Islet of Langerhans (tissue), 1 donor: ENCODE results near the gene MCM8.
"Not testable (repeated sequence)": the region's sequence is repeated elsewhere in the genome, so short reads cannot be mapped to it uniquely, and the experiment has no call there.

ENCODE experiments used
- FAIRE-seq: peaks from one replicate; lab custom pipeline; 2011; peaks lifted over from hg19 to GRCh38; lab: Jason Lieb, UNC

Gene MCM8

DNA sequence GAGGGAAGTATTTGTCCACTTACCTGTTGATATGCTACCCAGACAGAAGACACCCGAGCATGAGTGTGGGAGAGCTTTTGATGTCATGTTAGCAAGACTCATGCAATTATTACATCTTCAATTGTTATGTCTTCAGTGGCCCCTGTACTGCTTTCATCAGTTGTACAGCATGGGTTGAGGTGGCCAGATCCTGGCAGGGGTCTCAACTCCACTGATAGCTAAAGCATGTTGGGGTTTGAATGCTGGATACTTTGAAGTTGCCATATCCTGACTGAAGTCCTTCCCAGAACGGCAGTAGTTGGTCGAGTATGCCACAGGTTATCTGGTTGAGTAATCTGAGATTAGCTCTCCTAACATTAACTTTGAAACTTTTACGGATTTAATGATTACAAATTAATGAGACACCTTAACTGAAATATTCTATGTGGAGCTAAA, 56.7 kb downstream of the MCM8 start:
- no peak for FAIRE-seq

DNA sequence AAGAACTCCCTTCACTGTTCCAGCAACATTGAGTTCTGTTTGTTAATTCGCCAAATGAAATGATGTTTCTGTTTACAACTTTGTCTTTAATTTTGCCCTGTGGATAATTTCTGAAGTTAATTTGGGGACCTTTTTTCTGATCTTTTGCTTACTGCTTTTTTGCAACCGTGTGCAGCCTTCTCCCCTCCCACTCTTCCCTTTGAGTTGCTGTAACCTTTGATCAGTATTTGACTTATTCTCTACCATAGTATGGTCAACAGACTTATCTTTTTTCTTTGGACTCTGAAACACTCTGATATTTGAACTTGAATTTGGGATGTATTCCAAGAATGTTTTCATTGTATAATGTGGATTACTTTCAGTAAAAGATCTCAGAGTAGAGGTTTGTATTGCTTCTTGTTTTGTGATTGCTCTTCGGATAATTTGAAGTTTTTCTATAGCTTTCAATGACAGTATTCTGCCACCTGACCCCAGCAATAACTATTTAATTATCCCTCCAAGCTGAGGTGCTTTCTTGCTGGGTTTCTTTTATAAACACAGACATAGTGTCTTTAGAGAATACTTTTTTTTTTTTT, 57.2 kb downstream of the MCM8 start:
- FAIRE-seq = no peak

DNA sequence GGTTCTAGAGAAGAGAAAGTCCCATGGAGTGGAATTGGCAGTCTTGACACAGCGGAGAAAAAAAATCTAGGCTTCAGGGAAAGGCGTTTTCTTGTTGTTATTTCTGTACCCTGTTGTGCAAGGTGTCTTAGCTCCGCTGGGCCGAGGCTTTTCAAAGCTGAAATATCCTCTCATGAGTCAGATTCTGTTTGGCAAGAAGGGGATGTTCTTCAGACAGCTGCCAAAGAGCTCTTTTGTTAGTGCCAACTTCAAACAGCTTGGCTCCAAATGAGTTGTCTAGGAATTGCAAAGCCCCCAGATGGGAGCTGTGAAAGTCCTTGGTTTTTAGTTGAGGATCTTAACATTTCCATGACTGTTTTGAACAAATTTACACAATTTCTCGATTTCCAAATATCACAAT, 57.8 kb downstream of the MCM8 start:
- no peak for FAIRE-seq

DNA sequence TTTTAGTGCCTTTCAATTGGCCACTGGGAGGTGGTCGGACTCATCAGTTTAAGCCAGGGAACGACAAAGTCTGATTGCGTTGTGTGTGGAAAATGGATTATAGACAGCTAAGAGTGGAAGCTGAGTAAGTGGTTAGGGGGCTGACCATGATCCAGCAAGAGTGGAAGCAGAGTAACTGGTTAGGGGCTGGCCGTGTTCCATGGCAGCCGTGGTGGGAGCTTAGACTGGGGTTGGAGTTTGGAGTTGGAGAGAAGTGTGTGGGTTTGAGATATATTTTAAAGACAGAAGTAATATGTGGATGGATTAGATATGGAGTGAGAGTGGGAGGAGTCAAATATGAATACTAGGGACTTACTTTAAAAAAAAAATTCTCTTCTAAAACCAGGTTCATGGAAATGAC, 61.7 kb downstream of the MCM8 start:
- FAIRE-seq = no peak

DNA sequence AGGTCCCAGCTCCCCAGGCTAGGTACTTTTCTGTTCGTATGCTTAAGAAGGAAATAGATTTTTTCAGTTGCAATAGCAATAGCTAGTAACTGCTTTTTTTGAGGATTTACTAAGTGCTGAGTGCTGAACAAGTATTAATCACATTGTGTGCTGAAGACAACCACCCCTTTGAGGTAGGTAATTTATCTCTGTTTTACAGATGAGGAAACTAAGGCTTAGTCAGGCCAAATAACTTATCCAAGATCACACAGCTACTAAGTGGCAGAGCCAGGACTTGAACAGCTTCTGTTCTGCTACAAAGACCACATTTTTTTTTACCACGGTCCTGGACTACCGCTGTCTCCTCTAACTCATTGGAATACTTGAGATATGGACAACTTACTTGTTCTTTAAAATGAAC, 63.6 kb downstream of the MCM8 start:
- no peak for FAIRE-seq

DNA sequence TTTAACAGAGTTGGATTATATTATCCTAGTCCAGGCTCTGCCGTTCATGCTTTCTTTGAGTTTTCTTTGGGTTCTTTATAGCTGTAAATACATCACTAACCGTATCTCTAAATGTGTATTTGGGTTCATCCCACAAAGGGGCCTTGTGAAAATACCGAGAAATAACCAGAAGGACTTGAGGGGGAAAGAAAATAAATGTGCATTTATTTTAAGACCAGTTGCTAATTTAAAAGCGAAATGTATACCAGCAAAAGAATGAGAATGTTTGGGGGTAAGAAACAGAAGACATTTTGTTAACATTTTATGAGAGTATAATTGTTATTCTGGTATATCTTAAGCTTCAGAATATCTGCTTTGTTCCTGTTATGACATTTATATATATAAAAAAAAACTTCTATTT, 64.5 kb downstream of the MCM8 start:
- FAIRE-seq = no peak

DNA sequence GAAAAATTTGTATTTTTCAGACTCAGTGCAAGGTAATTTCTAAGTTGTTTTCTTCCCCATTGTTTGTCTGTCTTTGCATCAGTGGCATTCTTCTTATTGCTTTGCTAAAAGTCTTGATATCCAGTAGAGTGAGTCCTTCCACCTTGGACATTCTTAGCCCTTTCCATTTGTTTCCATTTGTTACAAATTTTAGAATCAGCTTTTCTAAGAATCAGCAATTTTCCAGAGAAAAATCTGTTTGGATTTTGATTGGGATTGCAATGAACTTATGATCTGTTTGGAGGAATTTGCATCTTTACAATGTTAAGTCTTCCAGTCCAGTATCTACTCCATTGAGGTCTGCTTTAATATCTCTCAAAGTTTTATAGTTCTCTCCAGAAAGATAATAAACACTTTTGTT, 67.0 kb downstream of the MCM8 start:
- FAIRE-seq = no peak

DNA sequence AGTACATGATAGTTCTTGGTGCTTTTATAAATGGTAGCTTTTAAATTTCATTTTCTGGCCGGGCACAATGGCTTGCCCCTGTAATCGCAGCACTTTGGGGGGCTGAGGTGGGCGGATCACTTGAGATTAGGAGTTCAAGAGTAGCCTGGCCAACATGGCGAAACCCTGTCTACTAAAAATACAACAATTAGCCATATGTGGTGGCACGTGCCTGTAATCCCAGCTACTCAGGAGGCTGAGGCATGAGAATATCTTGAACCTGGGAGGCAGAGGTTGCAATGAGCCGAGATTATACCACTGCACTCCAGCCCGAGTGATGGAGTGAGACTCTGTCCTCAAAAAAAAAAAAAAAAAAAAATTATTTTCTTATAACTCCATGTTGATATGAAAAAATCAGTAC, 67.4 kb downstream of the MCM8 start:
- FAIRE-seq = no peak

DNA sequence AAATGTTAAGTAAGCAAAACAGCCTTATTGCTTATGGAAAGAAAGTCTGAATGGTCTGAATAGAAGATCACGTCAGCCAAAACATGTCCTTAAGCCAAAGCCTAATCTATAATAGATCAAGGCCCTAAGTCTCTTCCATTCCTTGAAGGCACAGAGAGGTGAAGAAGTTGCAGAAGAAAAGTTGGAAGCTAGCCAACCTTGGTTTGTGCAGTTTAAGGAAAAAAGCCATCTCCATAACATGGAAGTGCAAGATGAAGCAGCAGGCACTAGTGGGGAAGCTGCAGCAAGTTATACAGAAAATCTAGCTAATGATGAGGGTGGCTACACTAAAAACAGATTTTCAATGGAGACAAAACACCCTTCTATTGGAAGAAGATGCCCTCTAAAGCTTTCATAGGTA, 74.3 kb downstream of the MCM8 start:
- no peak for FAIRE-seq

DNA sequence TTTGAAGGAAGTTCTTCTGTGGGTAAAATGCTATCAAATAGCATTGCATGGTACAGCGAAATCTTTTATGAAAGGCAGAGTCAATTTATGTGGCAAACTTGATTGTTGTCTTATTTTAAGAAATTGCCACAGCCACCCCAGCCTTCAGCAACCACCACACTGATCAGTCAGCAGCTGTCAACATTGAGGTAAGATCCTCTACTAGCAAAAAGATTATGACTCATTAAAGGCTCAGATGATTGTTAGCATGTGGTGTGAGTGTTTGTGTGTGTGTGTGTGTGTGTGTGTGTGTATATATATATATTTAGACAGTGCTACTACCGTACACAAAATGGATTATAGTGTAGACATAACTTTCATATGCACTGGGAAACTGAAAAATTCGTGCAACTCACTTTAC, 75.6 kb downstream of the MCM8 start:
- no peak for FAIRE-seq

DNA sequence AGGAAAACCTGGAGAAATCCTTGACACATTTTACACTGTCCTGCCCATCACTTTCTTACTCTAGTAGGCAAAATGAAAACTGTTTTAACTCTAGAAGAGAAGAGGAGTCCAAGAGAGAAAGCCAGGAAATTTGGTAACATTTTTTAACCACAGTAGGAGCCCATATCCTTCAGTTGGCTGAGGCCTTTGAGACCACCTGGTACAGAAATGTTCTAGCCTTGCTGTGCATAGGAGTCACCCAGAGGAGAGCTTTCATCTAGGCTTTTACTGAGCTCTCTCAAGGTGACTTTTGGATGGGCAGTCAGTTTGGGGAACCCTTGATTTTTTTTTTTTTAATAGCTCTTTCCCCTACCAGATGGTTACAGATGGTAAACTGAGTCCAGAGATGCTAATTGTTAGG, 78.4 kb downstream of the MCM8 start:
- FAIRE-seq = no peak

DNA sequence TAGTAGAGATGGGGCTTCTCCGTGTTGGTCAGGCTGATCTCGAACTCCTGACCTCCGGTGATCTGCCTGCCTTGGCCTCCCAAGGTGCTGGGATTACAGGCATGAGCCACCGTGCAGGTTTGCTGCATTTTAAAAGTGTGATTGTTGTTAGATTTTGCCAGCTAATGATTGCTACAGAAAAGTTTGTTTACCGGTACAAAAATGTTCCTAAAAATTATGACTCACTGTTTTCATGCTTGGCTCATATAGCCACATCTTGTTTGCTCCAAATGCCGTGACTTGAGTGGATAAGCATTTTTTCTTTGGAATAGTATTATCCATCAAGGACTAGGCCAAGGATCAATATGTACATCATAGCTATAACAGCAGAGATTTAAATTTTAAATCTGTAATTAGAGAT, 79.1 kb downstream of the MCM8 start:
- no peak for FAIRE-seq

DNA sequence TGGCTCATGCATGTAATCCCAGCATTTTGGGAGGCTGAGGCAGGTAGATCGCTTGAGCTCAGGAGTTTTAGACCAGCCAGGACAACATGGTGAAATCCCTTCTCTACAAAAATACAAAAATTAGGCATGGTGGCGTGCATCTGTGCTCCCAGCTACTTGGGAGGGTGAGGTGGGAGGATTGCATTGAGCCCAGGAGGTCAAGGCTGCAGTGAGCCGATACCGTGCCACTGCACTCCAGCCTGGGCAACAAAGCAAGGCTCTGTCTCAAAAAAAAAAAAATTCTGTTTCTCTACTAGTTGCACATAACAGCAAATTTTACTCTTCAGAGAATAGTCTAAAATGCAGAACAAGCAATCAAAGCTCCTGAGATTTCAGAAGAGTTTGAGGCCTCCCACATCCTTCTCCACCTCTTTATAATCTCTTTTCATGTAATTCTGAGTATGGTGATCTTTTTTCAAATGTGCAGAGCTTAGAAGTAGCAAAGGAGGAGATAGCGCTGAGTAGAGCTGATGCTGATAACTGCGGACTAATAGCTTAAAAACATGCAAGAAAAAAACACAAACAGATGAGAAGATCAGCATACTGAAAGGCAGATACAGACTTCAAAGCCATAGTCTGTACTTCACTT, 80.1 kb downstream of the MCM8 start:
- no peak for FAIRE-seq

DNA sequence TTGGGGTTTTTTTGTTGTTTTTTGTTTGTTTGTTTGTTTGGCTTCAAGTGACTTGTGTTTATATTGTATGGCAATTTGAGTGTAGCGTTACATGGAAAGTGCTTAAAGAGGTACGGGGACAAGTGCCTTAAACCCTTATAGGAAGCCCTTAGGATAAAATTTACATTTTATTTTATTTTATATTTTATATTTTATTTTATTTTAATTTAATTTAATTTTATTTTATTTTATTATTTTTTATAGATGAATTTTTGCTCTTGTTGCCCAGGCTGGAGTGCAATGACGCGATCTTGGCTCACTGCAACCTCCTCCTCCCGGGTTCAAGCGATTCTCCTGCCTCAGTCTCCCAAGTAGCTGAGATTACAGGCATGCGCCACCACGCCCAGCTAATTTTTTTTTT, 82.5 kb downstream of the MCM8 start:
- not testable (repeated sequence) for FAIRE-seq

DNA sequence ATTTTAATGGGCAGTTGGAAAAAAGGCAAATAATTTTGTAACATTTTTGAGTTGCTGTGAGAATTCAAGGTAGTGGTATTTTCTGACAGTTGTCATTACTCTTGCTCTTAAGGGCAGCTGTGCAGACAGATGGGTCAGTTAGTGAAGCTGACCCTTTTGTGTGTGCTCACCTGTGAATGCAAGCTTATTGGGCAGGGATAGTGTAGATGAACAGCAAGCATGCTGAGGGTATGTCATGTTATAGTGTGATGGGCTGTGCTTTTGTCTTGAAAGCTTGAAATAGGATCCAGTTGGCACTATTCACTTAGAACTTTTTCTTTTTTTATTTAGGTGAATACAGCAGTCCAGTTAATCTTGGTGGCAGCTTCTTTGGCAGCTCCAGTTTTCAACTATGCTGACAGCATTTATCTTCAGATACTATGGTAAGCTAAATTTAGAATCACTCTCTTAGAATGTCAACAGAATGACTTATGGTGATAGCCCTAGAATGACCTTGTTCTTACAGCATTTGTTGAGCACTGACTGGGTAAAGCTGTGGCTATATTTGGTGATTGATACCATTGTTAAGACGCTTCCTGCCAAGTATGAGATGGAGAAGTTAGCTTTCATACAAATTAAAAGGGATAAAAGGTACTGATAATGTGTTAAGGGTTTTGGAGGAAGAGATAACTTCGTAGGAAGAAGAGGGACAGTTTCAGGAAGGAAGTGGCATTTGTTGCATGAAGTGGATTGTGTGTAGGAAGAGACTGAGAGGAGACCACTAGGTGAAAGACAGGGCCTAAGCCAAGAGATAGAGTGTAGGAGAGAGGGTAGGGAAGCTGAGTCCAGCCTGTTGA, 83.9 kb downstream of the MCM8 start:
- peak; percentile 91 for FAIRE-seq

DNA sequence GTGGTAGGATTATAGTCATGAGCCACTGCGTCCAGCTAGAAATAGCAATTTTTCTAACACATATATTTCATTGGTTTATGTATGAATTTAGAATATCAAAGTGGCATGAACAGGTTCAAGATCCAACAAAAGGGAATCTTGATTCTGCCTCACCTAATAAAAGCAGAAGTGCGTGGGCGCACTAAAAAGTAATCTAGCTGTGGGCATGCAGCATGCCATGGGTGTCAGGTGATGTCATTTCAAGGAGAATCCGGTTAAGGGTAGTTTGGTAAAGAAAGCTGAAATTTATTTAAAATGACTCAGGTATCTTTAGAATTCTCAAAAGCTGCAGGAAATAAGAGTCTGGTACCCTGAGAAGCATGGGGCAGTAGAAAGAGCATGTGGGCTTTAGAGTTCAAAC, 85.8 kb downstream of the MCM8 start:
- no peak for FAIRE-seq

DNA sequence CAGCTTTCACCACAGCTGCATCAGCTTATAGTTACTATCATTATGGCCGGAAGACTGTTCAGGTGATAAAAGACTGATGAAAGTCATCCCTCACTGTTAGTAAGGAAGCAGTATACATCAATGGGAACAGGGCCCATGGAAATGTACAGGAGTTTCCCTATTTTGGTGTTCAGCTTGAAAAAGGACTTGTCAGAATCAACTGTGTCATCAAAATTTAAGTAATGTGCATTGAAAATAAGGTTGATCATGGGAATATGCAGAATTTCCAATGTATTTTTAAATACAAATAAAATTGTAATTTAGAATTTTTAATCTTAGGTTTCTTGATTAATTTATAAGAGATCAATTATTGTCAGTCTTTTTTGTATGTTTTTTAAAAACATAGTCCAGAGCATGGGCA, 86.6 kb downstream of the MCM8 start:
- FAIRE-seq = no peak

DNA sequence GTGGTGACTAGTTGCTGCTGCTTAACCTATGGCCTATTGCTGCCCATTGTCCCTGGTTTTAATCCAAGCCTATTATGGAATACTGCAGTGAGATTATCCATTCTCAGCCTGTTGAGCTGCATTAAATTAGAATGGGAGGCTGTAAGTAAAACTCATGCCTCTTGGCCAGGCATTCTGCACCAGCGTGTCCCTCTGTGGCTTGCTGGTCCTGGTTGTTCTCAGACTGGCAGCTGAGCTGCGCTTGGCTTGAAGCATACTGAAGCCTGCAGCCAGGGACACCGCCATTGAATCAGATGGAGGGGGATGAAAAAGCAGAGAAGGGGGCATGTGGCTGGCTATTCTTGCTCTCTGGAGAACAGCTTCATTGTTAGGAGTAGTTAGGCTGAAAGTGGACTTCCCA, 87.8 kb downstream of the MCM8 start:
- no peak for FAIRE-seq

DNA sequence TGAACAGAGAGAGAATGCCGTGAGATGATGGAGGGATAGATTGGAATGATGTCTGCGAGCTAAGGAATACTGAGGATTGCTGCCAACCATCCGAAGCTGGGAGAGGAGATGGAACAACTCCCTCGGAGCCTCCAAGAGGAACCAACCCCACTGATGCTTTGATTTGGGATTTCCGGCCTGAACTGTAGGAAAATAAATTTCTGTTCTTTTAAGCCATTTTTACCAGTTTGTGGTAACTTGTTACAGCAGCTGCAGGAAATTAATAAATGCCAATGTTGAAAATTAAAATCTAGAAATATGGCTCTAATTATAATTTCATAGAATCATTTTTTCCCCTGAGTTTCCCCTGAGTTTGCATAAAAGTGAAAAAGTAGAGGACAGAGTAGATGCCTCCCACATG, 89.3 kb downstream of the MCM8 start:
- no peak for FAIRE-seq

DNA sequence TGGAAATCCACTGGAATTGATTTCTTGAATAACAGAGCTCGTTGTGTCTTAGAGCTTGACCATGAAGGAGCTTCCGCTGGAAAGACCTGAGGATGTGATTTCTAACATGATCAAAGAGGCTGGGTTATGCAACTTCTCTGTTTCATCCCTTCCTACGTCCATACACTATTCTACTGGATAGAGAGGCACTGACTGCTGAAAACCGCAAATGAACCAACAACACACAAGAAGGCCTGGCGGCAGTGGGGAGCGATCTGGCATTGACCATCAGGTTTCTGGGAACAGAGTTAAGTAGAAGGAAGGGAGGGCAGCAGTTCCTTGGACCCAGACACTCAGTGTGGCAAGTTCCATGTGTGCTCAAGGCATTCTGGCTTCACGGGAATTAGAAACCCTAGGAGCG, 90.1 kb downstream of the MCM8 start:
- FAIRE-seq = no peak

DNA sequence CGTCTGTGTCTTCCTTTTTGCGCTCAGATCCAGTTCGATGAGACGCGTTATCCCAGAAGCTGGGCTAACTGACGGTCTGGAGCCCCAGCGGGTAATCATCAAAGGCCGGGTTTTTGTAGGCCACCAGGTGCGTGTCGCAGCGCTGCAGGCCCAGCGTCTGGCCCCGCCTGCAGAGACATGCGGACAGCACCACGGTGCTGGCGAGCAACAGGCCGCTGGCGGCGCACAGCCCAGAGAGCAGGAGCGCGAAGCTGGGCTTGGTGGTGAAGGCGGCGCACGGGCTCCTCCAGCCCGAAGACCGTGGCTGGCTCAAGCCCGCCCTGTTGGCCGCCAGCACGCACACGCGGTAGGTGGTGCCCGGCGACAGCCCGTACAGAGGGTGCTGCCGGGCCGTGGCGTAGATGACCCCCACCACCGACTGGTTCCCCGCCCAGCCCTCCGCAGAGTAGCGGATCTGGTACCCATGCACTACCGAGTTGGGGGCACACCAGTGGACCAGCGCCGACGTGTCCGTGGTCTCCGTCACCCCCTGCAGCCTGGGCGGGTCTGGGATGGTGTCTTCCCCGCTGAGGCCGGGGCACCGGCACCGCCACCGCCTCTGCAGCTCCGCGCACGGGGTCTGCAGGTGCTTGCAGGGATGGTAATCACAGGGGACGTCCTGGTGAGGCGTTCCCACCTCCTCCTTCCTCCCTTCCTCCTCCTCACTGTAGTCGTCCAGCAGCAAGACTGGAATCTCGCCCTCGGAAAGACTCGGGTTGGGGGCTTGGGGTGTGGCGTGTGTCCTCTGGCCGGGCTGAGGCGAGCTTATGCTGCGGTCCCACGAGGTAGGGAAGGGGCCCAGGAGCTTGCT, 90.7 kb downstream of the MCM8 start:
- no peak for FAIRE-seq

DNA sequence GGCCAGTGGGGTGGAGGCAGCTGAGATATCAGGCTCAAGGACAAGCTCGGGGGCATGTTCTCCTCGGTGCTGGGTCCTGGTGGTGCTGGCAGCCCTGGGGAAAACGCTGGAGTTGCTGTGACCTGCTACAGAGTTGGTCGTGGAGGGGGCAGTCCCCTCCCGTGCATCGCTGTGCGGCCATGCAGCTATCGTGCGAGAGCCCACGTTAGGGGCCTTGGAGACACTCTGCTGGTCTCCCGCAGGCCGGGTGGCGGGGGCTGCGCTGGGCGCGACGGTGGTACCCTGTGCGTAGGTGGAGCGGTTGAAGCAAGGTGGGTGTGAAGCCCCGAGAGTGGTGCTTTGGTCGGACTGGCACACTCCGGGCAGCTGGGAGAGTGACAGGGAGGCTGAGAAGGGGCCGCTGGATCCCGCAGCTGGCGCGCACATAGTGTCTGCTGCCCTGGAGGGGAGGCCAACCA, 91.4 kb downstream of the MCM8 start:
- FAIRE-seq = no peak

DNA sequence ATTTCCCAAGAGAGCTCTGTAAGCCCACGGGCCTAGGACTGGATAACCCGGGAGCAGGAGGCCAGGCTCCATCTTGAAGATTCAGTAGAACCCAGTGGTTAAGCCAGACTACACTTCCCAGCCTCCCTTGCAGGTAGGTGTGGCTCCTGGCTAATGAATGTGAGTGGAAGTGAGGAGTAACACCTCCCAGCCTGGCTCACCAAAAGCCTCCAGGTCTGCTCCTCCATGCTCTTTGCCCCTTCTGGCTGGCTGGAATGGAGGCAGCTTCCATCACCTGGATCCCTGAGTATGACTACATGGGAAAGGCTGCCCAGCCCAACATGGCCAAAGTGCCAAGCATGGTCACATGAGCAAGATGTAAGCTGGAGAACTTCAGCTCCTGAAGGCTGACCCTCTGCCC, 93.7 kb downstream of the MCM8 start:
- no peak for FAIRE-seq
